HG03060 (cell line): ENCODE data around the gene PCDHGA1.
A peak's percentile ranks its signal among the peaks of the same experiment; 100 is the strongest.

Source experiments
- ATAC-seq: cut with Tn5 transposase; IDR thresholded peaks from one replicate; pipeline ENCODE4 v1.9.1; 2021; ENCODE audit warnings: low read depth, moderate number of reproducible peaks; ENCODE audit not compliant: unreplicated experiment

The PCDHGA1 gene

GRCh38 chr5:141488591-141489561 lies 158.6 kb downstream of the PCDHGA1 start, which contains the start of gene PCDHGC5:
Gene PCDHGC5, plus strand, starts transcription at chr5:141489081. Its CDS starts 160 bp downstream, at chr5:141489241.
- no peak for ATAC-seq

GRCh38 chr5:141489841-141490240 lies 159.5 kb downstream of the PCDHGA1 start:
- ATAC-seq: no peak

GRCh38 chr5:141490271-141490670 lies 160.0 kb downstream of the PCDHGA1 start:
- ATAC-seq: no peak

GRCh38 chr5:141490771-141491170 lies 160.5 kb downstream of the PCDHGA1 start:
- no peak for ATAC-seq

- no peak for ATAC-seq
Measured at GRCh38 chr5:141491323-141492167, 161.2 kb downstream of the PCDHGA1 start.

- no peak for ATAC-seq
Measured at GRCh38 chr5:141492168-141492885, 162.0 kb downstream of the PCDHGA1 start.

- no peak for ATAC-seq
Measured at GRCh38 chr5:141493500-141494422, 163.4 kb downstream of the PCDHGA1 start.

GRCh38 chr5:141494761-141495452 lies 164.6 kb downstream of the PCDHGA1 start:
- ATAC-seq: no peak

- no peak for ATAC-seq
Measured at GRCh38 chr5:141495453-141495811, 165.1 kb downstream of the PCDHGA1 start.

GRCh38 chr5:141496038-141496437 lies 165.7 kb downstream of the PCDHGA1 start:
- no peak for ATAC-seq

- no peak for ATAC-seq
Measured at GRCh38 chr5:141501761-141502160, 171.4 kb downstream of the PCDHGA1 start.

- no peak for ATAC-seq
Measured at GRCh38 chr5:141503681-141504080, 173.4 kb downstream of the PCDHGA1 start.

- ATAC-seq: no peak
Measured at GRCh38 chr5:141504216-141504615, 173.9 kb downstream of the PCDHGA1 start.

- ATAC-seq: no peak
Measured at GRCh38 chr5:141506381-141507155, 176.3 kb downstream of the PCDHGA1 start.

- peak; percentile 23 for ATAC-seq
Measured at GRCh38 chr5:141507387-141508091, 177.2 kb downstream of the PCDHGA1 start.

GRCh38 chr5:141508440-141508797 lies 178.1 kb downstream of the PCDHGA1 start:
- no peak for ATAC-seq

GRCh38 chr5:141508798-141509611 lies 178.7 kb downstream of the PCDHGA1 start:
- ATAC-seq: no peak
